CD4-positive, alpha-beta T cell (primary cell): ENCODE measurements around the gene RAPH1. TPM values are rescaled to one million over a fixed set of nuclear protein-coding genes. Genes with fewer than 3 reads are reported as not detected.
"Not testable (repeated sequence)": the region's sequence is repeated elsewhere in the genome, so short reads cannot be mapped to it uniquely, and the experiment has no call there.

ENCODE experiments used
- ATAC-seq: fragments of 200-7000 bp; cut with Tn5 transposase; one replicate; pipeline ENCODE4 v1.10.0; 2022; ENCODE audit warnings: mild to moderate bottlenecking; ENCODE audit not compliant: poor library complexity
- CTCF ChIA-PET: fragments of 350-600 bp; sonication (Branson Sonifier 250); formaldehyde crosslinking; loops from one replicate; lab custom pipeline; 2021; ENCODE audit warnings: antibody characterized with exemption, inconsistent platforms; lab: Charles Lee
- POLR2A ChIA-PET: fragments of 350-600 bp; sonication (Branson Sonifier 250); formaldehyde crosslinking; loops from one replicate; lab custom pipeline; 2021; ENCODE audit warnings: antibody characterized with exemption, inconsistent platforms; lab: Charles Lee
- DNase-seq, 14 experiments: peaks; one replicate each; pipeline ENCODE4 v3.0.0-alpha.2; 2013 to 2020; ENCODE audit warnings: mixed read lengths in 2 of 14
- H3K27ac ChIP-seq, 2 donors: one replicate each; pipeline versions ENCODE4 v1.5.1 to v1.7.0; 2013; ENCODE audit warnings: low read length in 2 of 2, low read depth in 1 of 2, mild to moderate bottlenecking in 1 of 2
- H3K27me3 ChIP-seq, 2 experiments: 1 replicate in 1 of 2; 2 replicates in 1 of 2; pipeline versions ENCODE4 v1.6.1 to v1.7.0; 2013; ENCODE audit warnings: low read length in 2 of 2, control low read depth in 1 of 2, mild to moderate bottlenecking in 1 of 2, moderate library complexity in 1 of 2; ENCODE audit not compliant: insufficient read depth in 2 of 2, control insufficient read depth in 1 of 2
- H3K36me3 ChIP-seq: one replicate; pipeline ENCODE4 v1.6.1; 2013; ENCODE audit warnings: low read length, control low read depth; ENCODE audit not compliant: insufficient read depth
- H3K4me1 ChIP-seq: one replicate; pipeline ENCODE4 v1.6.1; 2013; ENCODE audit warnings: low read length, control low read depth; ENCODE audit not compliant: insufficient read depth
- H3K4me3 ChIP-seq: one replicate; pipeline ENCODE4 v1.5.1; 2013; ENCODE audit warnings: mild to moderate bottlenecking, low read length, moderate library complexity
- H3K9me3 ChIP-seq, 2 experiments: 1 replicate in 1 of 2; 2 replicates in 1 of 2; pipeline versions ENCODE4 v1.6.1 to v1.7.0; 2013; ENCODE audit warnings: low read length in 2 of 2, mild to moderate bottlenecking in 2 of 2, control low read depth in 1 of 2, moderate library complexity in 1 of 2; ENCODE audit not compliant: control insufficient read depth in 1 of 2, insufficient read depth in 1 of 2
- H3K27ac Mint-ChIP-seq: one replicate; pipeline ENCODE4 v1.8.0; 2020; ENCODE audit warnings: mixed read lengths
- H3K27me3 Mint-ChIP-seq: one replicate; pipeline ENCODE4 v1.8.0; 2021; ENCODE audit warnings: mixed read lengths
- H3K36me3 Mint-ChIP-seq: one replicate; pipeline ENCODE4 v1.8.0; 2021; ENCODE audit warnings: low read depth, mixed read lengths
- H3K4me1 Mint-ChIP-seq: one replicate; pipeline ENCODE4 v1.8.0; 2021; ENCODE audit warnings: low read depth, mixed read lengths
- H3K4me3 Mint-ChIP-seq: one replicate; pipeline ENCODE4 v1.8.0; 2020; ENCODE audit warnings: mild to moderate bottlenecking, mixed read lengths
- H3K9me3 Mint-ChIP-seq: one replicate; pipeline ENCODE4 v1.8.0; 2020; ENCODE audit warnings: mixed read lengths
- intact Hi-C, 2 experiments: fragments of 100-400 bp; cut with DNase I in 1 of 2; cut with micrococcal nuclease in 1 of 2; formaldehyde crosslinking; loops; one replicate each; pipeline versions ENCODE4 v1.15.1 to v1.9.0; 2023 to 2025; cut with DNase I, micrococcal nuclease
- total RNA-seq, 174 experiments: library from RNA in 2 of 174; stranded (reverse) in 2 of 174; gene quantifications; one replicate each; pipeline ENCODE4 v1.2.3 and lab custom pipeline; 2021 to 2026
- TF ChIP-seq, protein P1 (sequence below): fragments of 200-600 bp; IDR thresholded peaks from one replicate; pipeline ENCODE4 v1.8.0; 2022; ENCODE audit warnings: antibody characterized with exemption, mild to moderate bottlenecking

Gene RAPH1
- total RNA-seq, 2 experiments from 2014 or later, result 4.3 to 5.8 TPM

DNA sequence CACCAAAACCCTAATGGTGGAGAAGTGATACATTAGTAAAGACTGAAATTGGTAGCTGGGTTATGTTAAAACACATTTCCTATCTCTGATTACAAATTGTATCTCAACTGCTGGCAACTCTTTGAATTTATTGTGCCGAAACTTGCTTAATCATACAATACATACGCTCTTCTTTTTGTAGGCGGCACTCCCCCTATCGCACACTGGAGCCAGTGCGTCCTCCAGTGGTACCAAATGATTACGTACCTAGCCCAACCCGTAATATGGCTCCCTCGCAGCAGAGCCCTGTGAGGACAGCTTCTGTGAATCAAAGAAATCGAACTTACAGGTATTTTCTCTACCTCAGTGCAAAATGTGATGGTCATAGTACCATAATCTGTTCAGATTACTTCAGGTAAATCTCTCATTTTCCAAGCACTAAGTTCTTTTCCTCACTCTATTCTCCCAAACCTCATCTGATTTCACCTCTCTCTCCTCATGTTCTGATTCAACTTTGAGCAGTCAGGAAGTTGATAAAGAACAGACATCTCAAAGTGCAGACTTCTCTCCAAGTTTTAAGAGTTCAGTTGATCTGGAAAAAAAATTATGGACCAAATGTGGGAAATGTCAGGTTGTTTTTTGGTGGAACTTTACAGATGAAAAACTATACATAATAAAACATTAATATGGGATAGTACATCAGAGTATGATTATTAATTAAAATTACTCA lies 140.4 kb downstream of the RAPH1 start:
- H3K4me1 ChIP-seq, result no peaks in the 10 kb centered on the region
- Mint-ChIP-seq H3K9me3 (no peaks in the 10 kb centered on the region), H3K27me3 (no peaks in the 10 kb centered on the region), H3K36me3 (peaks cover 54% of the 10 kb centered on the region), H3K27ac (no peak overlapping the region), H3K4me3 (no peak overlapping the region), H3K4me1 (no peaks in the 10 kb centered on the region)
- no peak overlapping the region for H3K27ac ChIP-seq
- intact Hi-C loops, result no loop called here
- H3K27me3 ChIP-seq, result no peaks in the 10 kb centered on the region
- ATAC-seq, result no peak
- ChIA-PET CTCF (interaction anchor here (0.6 kb wide), 1 partner anchor 9 kb away, joined by 3 read pairs; no protein-coding TSS in a partner anchor), POLR2A (no interaction called here)
- H3K9me3 ChIP-seq, result no peaks in the 10 kb centered on the region
- H3K4me3 ChIP-seq, result no peak overlapping the region
- no peak for DNase-seq
- peaks cover 2% of the 10 kb centered on the region for H3K36me3 ChIP-seq
- TF ChIP-seq, protein P1, sequence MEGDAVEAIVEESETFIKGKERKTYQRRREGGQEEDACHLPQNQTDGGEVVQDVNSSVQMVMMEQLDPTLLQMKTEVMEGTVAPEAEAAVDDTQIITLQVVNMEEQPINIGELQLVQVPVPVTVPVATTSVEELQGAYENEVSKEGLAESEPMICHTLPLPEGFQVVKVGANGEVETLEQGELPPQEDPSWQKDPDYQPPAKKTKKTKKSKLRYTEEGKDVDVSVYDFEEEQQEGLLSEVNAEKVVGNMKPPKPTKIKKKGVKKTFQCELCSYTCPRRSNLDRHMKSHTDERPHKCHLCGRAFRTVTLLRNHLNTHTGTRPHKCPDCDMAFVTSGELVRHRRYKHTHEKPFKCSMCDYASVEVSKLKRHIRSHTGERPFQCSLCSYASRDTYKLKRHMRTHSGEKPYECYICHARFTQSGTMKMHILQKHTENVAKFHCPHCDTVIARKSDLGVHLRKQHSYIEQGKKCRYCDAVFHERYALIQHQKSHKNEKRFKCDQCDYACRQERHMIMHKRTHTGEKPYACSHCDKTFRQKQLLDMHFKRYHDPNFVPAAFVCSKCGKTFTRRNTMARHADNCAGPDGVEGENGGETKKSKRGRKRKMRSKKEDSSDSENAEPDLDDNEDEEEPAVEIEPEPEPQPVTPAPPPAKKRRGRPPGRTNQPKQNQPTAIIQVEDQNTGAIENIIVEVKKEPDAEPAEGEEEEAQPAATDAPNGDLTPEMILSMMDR, result no peak

DNA sequence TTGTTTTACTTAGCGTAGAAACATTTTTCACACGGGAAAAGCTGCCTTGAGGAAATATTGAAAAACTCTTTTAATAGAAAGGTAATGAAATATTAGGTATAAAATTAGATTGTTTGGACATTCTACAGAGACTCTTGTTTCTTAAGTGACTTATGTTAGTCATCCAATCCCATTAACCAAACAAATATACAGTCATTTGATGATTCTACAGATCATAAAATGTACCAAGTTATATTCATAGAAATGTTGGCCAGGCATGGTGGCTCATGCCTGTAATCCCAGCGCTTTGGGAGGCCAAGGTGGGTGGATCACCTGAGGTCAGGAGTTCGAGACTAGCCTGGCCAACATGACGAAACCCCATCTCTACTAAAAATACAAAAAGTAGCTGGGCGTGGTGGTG lies 146.9 kb downstream of the RAPH1 start:
- H3K27me3 ChIP-seq, H3K4me1 Mint-ChIP-seq, CTCF ChIA-PET, H3K9me3 Mint-ChIP-seq, H3K4me3 Mint-ChIP-seq, H3K9me3 ChIP-seq, H3K36me3 ChIP-seq, H3K4me1 ChIP-seq, H3K27ac ChIP-seq, ATAC-seq, H3K27me3 Mint-ChIP-seq, DNase-seq, H3K27ac Mint-ChIP-seq, POLR2A ChIA-PET, H3K4me3 ChIP-seq, intact Hi-C loops: not testable (repeated sequence)
- H3K36me3 Mint-ChIP-seq, result peaks cover 34% of the 10 kb centered on the region

DNA sequence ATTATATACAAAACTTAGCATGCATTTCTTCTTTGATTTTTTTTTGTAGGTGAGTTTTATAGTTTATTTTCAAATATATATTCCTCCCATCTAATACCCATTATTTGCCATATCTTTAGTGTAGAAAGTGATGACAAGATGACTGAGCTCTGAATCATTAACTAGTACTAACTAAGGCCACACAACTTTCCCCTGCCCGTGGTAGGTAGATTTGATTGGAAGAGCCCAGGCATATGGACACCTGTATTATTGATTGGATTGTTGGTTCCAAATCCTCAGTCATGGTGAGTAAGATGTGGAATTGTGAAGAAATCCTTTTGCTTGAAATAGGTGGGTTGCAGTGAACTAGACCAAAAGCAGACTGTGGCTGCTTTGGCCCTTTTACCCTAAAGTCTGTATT lies 152.1 kb downstream of the RAPH1 start:
- H3K4me1 Mint-ChIP-seq, result no peaks in the 10 kb centered on the region
- no peak overlapping the region for H3K4me3 Mint-ChIP-seq
- no peak for DNase-seq
- POLR2A ChIA-PET, result no interaction called here
- no peaks in the 10 kb centered on the region for H3K27me3 Mint-ChIP-seq
- H3K27me3 ChIP-seq, result no peaks in the 10 kb centered on the region
- CTCF ChIA-PET, result no interaction called here
- H3K4me1 ChIP-seq, result no peaks in the 10 kb centered on the region
- peaks cover 41% of the 10 kb centered on the region for H3K36me3 Mint-ChIP-seq
- H3K27ac ChIP-seq, result no peak overlapping the region
- no peak for ATAC-seq
- H3K27ac Mint-ChIP-seq, result no peak overlapping the region
- intact Hi-C loops, result no loop called here
- no peak overlapping the region for H3K4me3 ChIP-seq
- H3K9me3 Mint-ChIP-seq, result no peaks in the 10 kb centered on the region
- H3K9me3 ChIP-seq, result no peaks in the 10 kb centered on the region
- no peaks in the 10 kb centered on the region for H3K36me3 ChIP-seq
- TF ChIP-seq, protein P1, result no peak

DNA sequence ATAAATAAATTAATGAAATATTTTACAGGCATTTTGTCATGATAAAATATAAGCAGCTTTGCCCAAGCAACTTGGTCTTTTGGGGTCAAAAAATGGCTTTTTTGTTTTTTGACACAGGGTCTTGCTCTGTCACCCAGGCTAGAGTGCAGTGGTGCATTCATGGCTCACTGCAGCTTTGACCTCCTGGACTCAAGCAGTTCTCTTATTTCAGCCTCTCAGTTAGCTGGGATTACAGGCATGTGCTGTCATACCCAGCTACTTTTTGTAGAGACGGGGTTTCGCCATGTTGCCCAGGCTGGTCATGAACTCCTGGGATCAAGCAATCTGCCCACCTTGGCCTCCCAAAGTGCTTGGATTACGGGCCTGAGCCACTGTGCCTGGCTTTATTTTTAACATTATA lies 155.9 kb downstream of the RAPH1 start:
- intact Hi-C loops, result no loop called here
- ATAC-seq (no peak), DNase-seq (no peak)
- Histone ChIP-seq H3K4me3 (no peak overlapping the region), H3K36me3 (no peaks in the 10 kb centered on the region), H3K4me1 (no peaks in the 10 kb centered on the region), H3K9me3 (no peaks in the 10 kb centered on the region), H3K27ac (no peak overlapping the region), H3K27me3 (no peaks in the 10 kb centered on the region)
- POLR2A ChIA-PET, result no interaction called here
- Mint-ChIP-seq H3K36me3 (peaks cover 41% of the 10 kb centered on the region), H3K9me3 (no peaks in the 10 kb centered on the region), H3K27ac (no peak overlapping the region), H3K27me3 (no peaks in the 10 kb centered on the region), H3K4me1 (peaks cover 8% of the 10 kb centered on the region), H3K4me3 (no peak overlapping the region)
- TF ChIP-seq, protein P1, result no peak
- CTCF ChIA-PET, result interaction anchor here (0.6 kb wide), 1 partner anchor 48 kb away, joined by 3 read pairs; no protein-coding TSS in a partner anchor
